SK-MEL-5 (cell line): ENCODE data around the gene MEN1. TPM values are rescaled to one million over a fixed set of nuclear protein-coding genes. Genes with fewer than 3 reads are reported as not detected.
"Not testable (repeated sequence)": the region's sequence is repeated elsewhere in the genome, so short reads cannot be mapped to it uniquely, and the experiment has no call there.

ENCODE experiments used
- DNase-seq: peaks from one replicate; pipeline ENCODE4 v3.0.0-alpha.2; 2016; ENCODE audit warnings: low read depth, low spot score
- in situ Hi-C: cut with HindIII; loops from 2 replicates; pipeline ENCODE4 v1.10.0; 2016; ENCODE audit warnings: low sequenced_read_pairs, high pct_unique_total_duplicates, low pct_unique_long_range_greater_than_20kb
- total RNA-seq: library from RNA; depleted of rRNA; stranded (reverse); fragments of >200 nt; shearing (Covaris generic); gene quantifications from 2 replicates; pipeline ENCODE4 v1.2.3, GENCODE V29; 2014

The MEN1 gene
- total RNA-seq, 1 experiment from 2014 or later, result 8.5 TPM

DNA sequence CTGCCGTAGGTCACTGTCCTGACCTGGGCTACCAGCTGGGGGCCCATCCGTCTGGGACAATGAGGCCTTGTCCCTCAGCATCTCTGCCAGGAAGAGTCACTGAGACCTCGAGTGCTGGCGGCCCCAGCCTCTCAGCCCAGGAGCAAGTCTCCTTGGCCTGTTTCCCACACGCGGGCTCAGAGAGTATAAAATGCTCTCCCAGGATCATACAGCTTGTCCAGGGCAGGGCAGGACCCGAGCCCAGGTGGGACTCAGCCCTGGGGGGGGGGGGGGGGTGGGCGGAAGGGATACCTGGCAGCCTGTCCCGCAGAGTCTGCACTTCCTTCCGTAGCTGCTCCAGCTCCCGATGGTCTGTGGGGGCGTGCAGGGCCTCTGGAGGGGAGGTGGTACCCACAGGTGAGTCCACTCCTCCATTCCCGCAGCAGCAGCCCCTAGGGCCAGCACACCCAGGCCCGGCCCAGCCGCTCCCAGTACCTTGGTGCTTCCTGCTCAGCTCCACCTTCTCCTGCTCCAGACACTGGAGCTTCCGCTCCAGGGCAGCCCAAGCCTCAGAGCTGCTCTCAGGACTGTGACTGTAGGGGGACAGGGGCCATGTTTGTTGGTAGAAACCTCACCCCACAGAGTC, 26.2 kb upstream of the MEN1 start:
- DNase-seq, result no peak
- in situ Hi-C loops, result no loop called here

- in situ Hi-C loops, result no loop called here
- DNase-seq, result no peak
These were observed 25.5 kb upstream of the MEN1 start for GRCh38 chr11:64835616-64836447.

- DNase-seq, result no peak
These were observed 24.6 kb upstream of the MEN1 start for GRCh38 chr11:64834723-64835615.

DNA sequence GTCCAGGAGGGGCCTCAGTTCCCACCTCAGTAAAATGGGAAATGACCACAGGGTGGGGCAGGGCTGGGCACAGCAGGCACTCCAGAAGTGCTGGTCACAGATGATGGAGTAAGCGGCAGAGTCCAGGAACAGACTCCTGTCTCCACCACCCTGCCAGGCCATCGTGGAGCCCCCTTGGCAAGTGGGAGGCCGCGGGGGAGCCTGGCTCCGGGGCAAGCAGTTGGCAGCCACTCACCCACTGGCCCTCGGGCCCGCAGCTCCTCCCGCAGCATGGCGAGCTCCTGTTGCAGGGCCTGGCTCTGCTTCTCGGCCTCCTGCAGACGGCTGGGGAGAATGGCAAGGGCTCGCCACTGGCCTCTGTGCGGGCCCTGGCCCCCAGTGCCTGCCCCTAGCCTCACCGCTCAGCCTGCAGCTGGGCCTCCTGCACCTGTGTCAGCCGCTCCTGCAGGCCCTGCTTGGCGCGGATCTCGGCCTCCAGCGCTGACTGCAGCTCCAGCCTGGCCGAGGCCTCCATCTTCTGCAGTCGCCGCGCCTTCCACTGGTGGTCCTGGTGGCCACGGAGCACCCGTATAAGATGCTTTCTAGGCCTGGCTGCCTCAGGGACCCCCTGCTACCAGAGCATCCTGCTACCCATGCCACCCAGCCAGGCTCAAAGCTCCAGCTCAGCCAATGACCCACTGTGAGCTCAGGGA, 23.8 kb upstream of the MEN1 start:
- in situ Hi-C loops, result no loop called here

More at GRCh38 chr11:64834723-64835615, 24.6 kb upstream of the MEN1 start:
- in situ Hi-C loops, result no loop called here

DNA sequence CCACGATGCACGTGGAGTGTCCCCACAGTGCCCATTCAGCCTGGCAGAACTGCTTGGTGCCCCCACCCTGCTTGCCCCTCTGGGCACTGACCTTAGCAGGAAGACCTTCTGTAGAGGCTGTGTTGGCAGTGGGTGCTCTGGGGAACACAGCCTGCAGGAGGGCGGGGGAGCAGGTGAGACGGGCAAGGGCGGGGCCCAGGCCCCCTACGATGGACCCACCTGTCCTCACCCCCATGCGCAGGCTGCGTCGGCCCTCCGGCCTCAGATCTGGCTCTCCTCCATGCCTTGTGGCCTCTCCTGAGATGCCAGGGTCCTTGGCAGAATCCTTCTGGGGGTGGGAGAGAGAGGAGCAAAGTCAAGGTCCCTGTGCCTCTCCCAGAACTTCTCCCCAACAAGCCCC, 23.2 kb upstream of the MEN1 start:
- in situ Hi-C loops, result no loop called here
- no peak for DNase-seq

More for the DNA sequence above, 23.8 kb upstream of the MEN1 start:
- no peak for DNase-seq

- in situ Hi-C loops, result no loop called here
- DNase-seq, result no peak
These were observed 22.8 kb upstream of the MEN1 start for GRCh38 chr11:64833198-64833502.

DNA sequence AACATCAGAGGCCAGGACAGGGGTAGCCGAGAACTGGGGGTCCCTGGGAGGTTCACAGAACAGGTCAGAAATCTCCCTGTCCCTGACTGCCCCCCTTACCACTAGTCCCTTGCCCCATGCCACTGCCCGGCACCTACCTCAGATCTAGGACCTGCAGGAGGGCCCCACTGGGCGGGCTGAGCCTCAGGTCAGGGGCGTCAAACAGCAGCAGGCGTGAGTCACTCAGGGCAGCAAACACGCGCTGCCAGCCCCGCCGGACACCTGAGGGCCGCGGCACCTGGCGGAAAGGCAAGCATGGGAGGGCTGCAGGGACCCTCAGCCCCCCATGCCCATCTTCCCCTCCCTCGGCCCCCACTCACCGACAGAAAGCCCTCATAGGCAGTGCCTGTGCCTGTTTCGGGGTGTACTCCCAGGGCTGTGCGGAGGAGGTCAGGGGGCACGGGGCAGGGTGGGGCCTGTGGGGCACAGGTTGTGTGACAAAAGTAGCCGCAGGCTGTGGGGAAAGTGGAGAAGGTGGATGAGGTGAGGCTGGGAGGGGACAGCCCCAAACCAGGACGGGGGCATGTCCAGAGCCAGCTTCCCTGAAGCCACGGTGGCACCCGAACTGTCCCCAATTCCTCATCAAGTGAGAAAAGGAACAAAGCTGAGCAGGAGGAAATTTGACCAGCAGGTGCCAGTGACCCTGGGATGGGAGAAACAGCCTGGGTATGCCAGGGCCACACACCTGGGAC, 22.3 kb upstream of the MEN1 start:
- in situ Hi-C loops, result no loop called here
- DNase-seq, result no peak

GRCh38 chr11:64831411-64831891, 21.1 kb upstream of the MEN1 start:
- in situ Hi-C loops, result no loop called here
- DNase-seq, result no peak

GRCh38 chr11:64829536-64830251, 19.3 kb upstream of the MEN1 start:
- in situ Hi-C loops, result no loop called here
- no peak for DNase-seq

- in situ Hi-C loops, result no loop called here
- no peak for DNase-seq
These were observed 17.1 kb upstream of the MEN1 start for GRCh38 chr11:64827451-64827839.

DNA sequence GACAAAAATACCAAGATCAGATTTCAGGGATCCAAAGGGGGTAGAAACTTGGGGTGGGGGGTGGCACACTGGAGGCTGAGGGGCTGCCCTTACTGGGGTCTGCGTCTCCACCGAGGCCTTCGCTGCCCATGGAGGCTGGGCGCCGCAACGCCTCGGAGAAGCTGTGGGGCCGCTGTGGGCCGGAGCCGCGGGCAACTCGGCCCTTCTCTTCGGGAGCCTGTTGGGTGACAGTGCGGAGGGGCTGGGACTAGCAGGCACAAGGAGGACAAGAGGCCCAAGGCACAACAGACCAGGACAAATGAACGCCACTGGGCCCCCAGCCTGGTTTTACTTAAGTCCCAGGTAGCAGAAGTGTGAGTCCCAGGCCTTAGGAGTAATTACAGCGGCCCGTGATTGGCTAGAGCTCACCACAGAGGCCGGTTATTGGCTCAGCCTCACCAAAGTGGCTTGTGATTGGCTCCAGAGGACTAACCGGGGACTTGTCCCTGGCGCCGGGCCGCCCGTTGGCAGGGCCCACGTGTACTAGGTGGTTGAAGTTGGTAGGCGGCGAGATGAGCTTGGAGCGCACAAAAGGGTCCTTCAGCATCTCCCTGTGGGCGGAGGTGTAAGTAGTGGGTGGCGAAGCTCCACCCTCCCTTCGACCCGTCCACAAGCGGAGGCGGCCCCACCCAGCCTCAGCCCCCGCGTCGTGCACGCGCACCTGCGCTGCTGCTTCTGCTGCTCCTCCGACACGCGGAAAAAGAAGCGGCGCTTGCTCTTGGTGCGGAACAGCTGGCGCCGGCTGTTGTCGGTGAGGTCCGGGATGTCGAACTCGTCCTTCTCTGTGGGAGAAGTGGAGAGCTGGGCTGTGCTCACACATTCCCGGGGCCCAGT, 16.5 kb upstream of the MEN1 start:
- DNase-seq, result no peak
- in situ Hi-C loops, result no loop called here

DNA sequence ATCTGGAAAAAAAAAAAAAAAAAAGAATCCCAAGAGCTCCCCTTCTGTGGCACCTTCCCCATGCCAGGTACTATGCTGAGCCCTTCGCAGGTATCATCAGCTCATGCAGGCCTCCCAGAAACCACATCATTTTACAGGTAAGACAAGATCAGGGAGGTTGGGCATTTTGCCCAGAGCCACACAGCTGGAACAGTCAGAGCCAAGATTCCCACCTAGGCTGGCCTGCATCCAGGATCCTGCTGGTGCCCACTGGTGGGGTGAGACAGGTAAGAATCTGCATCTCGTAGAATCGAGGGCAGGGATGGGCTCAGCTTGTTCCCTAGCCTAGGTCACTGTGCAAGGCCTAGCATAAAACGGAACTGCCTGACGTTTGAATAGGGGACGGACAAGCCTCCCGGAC, 15.7 kb upstream of the MEN1 start:
- in situ Hi-C loops, result no loop called here

DNA sequence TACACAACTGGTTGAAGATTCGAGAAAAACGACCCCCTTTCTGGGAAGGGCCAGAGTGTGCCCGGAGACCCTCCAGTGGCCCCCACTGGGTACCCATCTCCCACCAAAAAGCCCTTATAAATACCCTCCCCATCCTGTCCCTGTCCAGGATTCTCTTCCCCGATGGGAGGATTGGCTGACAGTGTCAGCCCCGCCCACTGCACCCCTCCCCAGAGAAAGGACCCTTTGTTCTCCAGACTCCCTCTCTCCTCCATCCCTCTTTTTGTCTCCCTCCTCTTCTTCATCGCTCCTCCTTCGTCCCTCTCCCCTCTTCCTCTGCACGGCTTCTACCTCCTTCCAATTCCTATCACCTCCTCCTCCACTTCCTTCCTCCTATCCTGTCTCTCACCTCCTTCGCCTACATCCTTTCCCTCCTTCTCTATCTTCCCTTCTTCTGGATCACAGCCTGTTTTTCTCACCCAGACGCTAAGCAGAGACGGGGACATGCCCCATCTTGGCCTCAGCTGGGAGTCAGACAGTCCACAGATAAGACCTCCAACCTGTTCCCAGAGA, 13.3 kb upstream of the MEN1 start:
- in situ Hi-C loops, result no loop called here
- DNase-seq, result no peak

More for the DNA sequence above, 15.7 kb upstream of the MEN1 start:
- DNase-seq, result no peak

- in situ Hi-C loops, result no loop called here
- DNase-seq, result no peak
These were observed 7.1 kb upstream of the MEN1 start for GRCh38 chr11:64817476-64817875.

DNA sequence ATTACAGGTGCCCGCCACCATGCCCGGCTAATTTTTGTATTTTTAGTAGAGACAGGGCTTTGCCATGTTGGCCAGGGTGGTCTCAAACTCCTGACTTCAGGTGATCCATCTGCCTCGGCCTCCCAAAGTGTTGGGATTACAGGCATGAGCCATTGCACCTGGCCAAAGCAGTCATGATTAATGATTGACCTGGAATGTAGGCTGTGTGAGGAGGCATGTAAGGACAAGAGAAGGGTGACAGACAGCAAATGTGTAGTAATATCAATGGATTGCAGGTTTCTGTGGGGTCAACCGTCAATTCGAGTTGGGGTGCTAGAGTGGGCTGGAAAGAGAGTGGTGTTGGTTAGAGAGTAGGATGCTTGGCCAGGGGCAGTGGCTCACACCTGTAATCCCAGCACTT, 5.1 kb upstream of the MEN1 start:
- in situ Hi-C loops, DNase-seq: not testable (repeated sequence)
